Esophagus squamous epithelium (tissue), 4 donors: Measurements from ENCODE around the gene ZSWIM8.

ENCODE experiments used
- POLR2A ChIP-seq, 4 donors: fragments of 450-650 bp; IDR thresholded peaks; one replicate each; pipeline ENCODE4 v1.6.1; 2017; ENCODE audit warnings: antibody characterized with exemption in 4 of 4, mild to moderate bottlenecking in 4 of 4, moderate library complexity in 3 of 4
- TF ChIP-seq, protein P1 (sequence below), 6 experiments: fragments of 450-650 bp in 4 of 6; fragments of 200-600 bp in 2 of 6; sonication (generic) in 2 of 6; IDR thresholded peaks; one replicate each; pipeline ENCODE4 v1.5.1; 2016 to 2019; ENCODE audit warnings: antibody characterized with exemption in 6 of 6, mild to moderate bottlenecking in 4 of 6, moderate library complexity in 4 of 6

DNA sequence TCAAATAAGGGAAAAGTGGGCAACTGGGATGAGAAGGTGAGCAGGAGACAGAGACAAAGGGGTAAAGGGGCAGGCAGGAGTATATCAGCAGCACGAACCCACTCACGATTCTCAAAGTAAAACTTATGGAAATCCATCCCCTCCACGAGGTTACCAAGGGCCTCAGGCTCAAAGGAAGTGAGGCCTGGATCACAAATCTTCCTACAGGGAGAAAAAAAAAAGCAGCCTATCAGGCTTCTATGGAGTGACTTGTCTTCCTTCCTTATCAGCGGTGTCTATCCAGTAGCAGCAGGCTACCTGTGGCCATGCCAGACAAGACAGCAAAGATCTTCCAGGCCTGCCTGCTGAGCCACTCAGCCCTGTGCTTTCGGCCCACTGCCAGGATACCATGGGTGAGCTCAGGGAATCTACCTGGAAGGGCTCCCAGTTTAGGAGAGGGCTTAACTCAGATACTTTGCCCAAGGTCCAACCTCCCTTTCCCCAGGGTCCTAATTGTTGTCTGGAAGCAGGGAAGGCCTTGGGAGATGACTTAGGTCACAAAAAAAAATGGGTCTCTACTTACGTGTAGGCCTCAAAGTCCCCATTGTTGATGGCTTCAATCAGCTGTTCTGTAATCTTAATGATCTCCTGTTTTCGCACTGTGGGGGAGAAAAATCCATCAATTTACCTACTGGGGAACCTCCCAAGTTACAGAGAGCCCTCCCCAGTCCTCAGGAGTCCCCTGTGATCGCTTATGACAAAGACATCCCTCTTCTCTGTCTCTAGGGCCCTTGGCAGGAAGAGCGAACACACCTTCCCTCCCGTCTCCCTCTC is 31.7 kb downstream of the ZSWIM8 start:
- TF ChIP-seq, protein P1, sequence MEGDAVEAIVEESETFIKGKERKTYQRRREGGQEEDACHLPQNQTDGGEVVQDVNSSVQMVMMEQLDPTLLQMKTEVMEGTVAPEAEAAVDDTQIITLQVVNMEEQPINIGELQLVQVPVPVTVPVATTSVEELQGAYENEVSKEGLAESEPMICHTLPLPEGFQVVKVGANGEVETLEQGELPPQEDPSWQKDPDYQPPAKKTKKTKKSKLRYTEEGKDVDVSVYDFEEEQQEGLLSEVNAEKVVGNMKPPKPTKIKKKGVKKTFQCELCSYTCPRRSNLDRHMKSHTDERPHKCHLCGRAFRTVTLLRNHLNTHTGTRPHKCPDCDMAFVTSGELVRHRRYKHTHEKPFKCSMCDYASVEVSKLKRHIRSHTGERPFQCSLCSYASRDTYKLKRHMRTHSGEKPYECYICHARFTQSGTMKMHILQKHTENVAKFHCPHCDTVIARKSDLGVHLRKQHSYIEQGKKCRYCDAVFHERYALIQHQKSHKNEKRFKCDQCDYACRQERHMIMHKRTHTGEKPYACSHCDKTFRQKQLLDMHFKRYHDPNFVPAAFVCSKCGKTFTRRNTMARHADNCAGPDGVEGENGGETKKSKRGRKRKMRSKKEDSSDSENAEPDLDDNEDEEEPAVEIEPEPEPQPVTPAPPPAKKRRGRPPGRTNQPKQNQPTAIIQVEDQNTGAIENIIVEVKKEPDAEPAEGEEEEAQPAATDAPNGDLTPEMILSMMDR (IDR thresholded peaks at IDR 0.05) = no peak
- no peak for TF ChIP-seq POLR2A (IDR thresholded peaks at IDR 0.05)
